Measurements from ENCODE around the gene CNTNAP2.

CNTNAP2 gene

DNA sequence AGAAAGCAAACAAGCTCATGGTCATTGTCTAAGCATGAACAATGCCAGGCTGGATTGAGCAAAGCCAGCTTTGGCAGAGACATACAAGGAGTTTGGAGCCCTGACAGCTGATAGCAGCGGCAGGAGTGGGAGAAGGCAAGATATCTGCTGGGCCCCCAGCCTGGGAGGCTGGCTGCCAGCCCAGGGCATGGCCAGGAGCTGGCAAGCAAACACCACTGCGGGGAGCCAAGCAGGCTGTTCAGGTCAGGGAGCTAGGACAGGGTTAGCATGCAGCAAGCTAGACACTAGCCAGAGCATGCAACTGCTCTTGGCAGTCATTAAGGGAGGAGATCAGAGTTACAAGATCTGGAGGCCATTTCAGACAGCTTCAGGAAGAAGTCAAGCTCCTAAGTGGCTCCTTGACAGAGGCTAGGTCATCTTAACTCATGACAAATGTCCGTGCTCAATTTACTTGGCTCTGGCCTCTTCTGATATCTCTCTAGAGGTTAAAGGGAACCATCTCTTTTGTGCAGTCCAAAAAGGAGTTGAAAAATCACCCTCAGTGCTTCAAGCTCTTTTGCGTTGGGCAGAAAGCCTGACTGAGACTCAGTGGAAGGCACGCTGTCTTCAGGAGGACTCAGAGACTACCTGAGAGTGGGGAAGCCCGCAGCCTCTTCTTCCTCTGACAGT lies 2037.1 kb downstream of the CNTNAP2 start:
- no peak for DNase-seq (ENCODE audit: low spot score)

DNA sequence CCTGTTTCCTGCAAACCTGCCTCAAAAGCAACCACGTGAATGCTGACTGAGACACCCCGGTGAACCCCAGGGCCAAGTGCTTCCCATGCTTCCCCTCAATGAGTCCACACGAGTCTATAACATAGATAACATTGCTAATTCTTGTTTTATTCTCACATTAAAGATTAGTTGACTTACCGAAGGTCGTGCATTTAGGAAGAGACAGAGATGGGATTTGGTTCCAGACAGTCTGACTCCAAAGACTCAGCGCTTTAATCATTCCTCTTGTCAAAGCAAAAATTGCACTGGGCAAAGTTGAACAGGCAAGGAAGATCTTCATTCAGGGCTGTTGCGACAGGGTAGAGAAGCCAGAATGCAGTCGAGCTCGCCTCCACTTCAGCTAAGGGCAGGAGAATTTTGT lies 2038.4 kb downstream of the CNTNAP2 start:
- no peak for DNase-seq (ENCODE audit: low spot score)

DNA sequence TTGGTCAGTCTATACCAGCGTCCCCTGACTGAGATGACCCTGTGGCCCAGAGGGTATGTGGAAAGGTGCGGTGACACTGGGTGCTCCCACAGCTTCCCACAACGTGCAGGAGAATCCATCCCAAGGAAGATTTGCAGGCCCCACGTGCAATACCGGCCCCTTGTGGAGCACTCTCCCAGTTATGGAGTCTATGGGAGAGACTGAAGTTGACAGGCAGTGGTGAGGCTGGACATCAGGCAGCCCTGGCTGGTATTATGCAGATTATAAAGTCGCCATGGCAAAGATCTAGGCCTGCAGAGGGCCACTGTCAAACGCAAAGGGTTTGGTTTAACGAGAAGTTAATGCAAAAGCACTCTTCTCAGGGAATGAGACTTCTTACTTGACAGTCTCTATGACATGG lies 2039.2 kb downstream of the CNTNAP2 start:
- no peak for DNase-seq (ENCODE audit: low spot score)

DNA sequence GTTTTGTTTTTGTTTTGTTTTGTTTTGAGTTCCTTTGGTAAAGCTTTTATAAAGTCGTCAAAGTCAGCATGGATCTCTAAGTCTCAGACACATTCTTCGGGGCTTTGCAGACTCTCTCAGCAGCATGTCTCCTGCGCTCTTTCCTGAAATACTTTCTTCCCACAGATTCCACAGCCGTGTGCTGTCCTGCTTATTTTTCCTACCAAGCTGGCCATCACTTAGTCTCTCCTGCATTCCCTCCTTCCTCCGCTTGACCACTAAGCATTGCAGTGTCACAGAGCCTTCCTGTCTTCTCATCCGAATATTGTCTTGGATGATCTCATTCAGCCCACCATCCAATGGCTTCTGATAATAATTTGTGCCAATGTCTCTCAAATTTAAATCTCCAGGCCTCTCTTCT lies 2039.6 kb downstream of the CNTNAP2 start:
- DNase-seq (ENCODE audit: low spot score), result no peak

DNA sequence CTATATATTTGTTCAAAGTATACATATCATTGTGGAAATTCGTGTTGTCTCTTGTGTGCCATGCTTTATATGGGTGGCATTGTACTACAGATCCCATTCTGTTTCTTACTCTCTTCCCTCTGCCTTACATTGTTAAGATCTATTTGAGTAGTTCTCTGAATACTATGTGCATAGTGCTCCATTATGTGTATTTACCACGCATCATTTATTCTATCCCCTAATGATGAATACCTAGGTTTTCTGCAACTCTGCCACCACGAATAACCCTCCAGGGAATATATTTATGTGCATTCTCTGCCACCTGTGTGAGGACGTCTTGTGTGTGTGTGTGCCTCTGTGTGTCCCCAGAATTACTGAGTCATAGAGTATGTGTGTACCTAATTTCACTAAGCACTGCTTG lies 2042.7 kb downstream of the CNTNAP2 start:
- DNase-seq (ENCODE audit: low spot score), result no peak

DNA sequence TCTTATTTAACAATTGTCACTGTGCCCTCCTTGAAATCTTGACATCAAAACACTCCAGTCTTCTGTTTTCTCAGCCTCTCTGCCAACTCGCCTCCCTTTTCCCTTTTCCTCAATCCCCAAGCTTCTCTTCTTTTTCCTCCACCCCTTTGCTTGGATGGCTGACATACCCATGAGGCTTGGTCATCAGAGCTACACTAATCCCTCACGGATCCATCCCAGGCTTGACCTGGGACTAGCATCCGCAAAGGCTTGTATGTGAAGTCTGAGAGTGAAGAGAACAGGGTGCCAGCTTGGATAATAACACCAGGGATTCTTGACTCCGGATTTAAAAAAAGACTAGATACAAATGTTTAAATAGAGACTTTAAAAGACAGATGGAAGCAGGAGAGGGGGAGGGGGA lies 2045.2 kb downstream of the CNTNAP2 start:
- no peak for DNase-seq (ENCODE audit: low spot score)

DNA sequence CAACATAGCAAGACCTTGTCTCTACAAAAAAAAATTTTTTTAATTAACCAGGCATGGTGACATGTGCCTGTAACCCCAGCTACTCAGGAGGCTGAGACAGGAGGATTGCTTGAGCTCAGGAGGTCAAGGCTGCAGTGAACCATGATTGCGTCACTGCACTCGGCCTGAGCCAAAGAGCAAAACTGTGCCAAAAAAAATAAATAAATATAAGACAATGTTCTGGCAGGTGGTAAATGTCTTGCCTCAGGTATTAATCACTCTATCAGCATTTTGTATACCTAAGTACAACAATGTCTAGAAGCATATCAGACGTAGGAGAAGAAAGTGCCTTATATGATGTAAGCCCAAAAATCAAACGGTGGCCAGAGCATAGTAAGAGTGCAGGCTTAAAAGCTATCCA lies 2046.2 kb downstream of the CNTNAP2 start:
- no peak for DNase-seq (ENCODE audit: low spot score)

DNA sequence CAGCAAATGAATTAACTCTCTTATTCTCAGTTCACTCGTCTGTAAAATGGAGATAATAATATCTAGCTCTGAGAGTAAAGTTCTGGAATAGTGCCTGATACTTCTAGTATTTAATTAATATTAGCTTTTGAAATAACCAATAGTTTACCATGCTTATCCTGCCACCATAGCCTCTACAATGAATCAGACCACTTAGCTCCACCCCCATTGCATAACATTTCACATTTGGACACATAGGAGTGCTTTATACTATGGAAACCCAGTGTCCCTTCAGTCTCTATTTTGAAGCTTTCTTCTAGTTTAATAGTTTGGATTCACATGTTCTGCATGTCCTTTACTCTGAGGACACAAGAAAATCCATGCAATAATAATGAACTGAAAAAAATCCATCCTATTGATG lies 2046.6 kb downstream of the CNTNAP2 start:
- no peak for DNase-seq (ENCODE audit: low spot score)

DNA sequence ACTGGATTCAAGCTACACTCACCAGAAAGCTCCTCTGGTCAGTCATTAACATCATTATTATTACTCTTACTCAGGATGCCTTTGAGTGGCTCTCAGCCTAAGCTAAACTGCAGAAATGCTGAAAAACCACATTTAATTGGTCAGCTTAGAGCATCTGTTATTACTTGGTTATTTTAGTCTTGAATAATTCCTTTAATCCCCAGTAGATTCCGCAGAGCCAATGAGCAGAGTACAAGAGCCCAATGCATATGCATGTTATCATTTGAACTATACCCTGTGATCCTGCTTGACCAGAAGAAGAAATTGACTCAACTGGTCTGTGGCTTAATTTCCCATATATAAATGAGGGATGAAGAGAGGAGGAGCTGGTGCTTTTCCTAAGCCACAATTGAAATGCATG lies 2056.3 kb downstream of the CNTNAP2 start:
- DNase-seq (ENCODE audit: low spot score), result no peak

DNA sequence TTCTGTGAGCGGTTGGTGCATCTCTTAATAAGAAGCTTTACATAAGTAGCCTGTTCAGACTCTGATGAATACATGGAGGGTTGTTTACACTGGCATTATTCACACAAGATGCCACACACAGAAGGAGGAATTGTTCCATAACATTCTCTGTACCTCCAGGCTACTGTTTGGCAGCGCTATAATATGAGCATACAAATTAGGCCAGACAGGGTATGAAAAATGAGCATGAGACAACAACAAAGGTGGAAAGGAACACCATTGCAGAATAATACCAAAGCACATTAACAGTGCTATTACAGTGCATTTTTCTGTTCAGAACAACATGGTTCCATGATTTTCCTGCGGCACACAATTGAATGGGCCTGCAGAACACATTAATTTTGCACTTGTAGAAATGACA lies 2056.8 kb downstream of the CNTNAP2 start:
- no peak for DNase-seq (ENCODE audit: low spot score)

DNA sequence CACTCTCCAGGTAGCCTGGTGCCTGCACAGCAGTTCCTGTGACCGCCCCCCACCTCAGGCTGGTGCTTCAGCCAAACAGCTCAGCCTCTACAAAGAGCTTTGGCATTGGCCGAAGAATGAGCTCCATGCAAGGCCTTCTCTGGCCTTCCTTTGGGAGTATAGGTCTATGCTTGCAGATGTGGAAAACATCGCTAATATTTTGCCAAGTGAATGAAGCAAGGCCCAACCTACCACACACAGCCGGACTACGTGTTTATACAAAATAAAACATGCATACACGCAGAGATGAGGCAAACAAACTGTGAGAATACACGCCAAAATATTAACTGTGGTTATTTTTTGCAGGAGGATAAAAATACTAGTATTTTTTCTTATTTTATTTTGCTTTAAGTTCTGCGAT lies 2057.8 kb downstream of the CNTNAP2 start:
- DNase-seq (ENCODE audit: low spot score), result no peak

DNA sequence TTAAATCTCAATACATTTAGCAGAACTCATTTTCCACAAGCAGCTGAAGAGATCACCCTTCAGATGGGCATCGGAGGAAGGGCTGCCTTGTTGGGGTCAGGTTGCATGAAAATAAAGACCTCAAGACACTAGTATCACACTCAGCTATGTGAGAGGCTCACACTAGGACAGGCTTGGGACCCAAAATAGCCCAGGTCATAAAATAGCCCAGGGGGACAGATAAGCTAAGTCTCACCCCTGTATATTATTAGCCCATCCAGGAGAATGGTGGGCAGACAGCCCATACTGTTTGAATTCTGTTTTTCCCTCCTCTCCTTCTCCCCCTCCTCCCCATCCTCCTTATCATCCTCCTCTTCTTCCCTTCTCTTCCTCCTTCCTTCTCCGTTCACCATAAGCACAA lies 2058.9 kb downstream of the CNTNAP2 start:
- no peak for DNase-seq (ENCODE audit: low spot score)

DNA sequence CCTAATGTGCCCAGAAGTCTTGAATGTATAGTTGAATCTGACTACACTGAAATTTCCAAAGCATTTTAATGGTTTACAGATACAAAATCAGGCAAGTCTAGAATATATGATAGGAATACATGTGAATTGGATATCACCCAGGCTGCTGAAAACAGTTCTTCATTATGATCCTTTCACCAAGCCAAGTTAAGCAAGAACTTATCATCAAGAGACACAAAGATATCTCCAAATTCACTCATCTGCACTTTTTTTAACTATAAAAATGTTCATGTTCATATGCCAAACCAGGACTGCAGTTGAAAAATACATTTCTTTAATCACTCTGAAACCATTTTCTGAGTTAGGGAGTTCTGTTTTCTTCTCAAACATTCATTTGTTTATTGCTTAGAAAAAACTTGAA lies 2061.4 kb downstream of the CNTNAP2 start:
- DNase-seq (ENCODE audit: low spot score), result no peak

DNA sequence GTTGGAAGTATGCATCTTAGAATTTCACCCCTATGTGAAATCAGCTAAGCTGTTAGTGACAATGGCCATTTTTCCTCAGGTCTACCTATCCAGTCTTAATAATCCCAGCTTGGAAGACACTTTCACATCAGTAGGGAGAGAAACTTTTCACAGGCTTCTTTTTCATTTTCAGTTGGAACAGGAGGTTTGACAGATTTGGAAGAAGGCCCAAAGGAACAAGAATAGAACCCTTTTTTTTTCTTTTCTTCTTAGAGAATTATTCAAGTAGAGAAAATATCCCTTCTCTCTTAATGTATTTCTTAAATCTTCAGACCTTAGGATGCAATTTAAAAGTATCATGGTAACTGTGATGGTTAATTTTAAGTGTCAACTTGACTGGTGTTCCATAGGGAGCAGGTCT lies 2063.5 kb downstream of the CNTNAP2 start:
- DNase-seq (ENCODE audit: low spot score), result no peak

DNA sequence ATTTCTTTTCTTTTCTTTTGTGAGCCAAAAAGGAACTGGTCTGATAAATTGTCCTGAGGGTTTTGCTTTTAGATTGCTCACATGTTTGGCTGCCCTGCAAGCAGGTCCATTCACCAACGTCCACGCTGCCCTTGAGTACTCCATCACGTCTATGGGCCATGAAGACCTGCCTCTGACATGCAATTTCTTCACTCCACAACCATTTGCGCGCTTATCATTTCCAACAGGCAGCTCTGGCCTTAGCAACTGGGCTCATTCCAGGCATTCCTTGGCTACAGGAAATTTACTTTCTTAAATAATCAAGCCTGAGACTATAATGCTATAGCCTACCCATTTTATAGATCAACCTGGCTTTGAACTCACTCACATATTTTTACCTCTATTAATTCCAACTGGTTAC lies 2065.7 kb downstream of the CNTNAP2 start:
- DNase-seq (ENCODE audit: low spot score), result no peak

DNA sequence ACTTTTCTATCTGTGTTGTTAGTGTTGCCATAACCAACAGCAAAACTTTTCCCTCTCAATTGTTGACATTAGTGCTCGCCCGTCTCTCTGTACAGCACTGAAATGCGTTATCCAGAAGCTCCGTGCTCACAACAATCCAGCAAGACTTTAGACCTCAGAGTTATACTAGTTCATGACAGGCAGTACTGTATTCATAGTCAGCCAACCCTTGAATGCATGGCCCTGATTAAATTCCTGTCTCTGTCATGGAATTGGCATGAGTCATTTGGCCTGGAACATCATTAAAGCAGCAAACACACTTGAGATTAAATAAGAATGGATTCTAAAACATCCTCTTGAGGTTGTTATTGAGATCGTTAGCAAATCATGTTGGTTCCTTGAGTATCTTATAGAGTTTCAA lies 2068.4 kb downstream of the CNTNAP2 start:
- DNase-seq (ENCODE audit: low spot score), result no peak

DNA sequence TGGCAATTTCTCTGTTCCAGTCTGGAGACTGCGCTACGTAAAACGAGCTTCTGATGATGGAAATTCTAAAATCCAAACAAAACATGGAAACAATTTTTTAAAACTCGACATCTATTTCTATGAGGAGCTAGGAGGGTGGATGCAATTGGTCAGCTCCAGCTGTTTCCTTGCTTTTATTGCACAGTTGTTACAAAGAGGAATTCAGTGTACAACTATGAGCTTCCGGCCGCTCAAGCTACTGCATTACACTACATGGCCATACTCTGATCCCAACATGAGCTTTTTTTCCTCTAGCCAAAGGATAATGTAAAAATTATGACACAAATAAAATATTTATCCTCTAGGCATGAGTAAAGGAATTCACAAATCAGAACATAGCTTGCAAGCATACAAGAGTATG lies 2070.9 kb downstream of the CNTNAP2 start:
- DNase-seq (ENCODE audit: low spot score), result no peak

DNA sequence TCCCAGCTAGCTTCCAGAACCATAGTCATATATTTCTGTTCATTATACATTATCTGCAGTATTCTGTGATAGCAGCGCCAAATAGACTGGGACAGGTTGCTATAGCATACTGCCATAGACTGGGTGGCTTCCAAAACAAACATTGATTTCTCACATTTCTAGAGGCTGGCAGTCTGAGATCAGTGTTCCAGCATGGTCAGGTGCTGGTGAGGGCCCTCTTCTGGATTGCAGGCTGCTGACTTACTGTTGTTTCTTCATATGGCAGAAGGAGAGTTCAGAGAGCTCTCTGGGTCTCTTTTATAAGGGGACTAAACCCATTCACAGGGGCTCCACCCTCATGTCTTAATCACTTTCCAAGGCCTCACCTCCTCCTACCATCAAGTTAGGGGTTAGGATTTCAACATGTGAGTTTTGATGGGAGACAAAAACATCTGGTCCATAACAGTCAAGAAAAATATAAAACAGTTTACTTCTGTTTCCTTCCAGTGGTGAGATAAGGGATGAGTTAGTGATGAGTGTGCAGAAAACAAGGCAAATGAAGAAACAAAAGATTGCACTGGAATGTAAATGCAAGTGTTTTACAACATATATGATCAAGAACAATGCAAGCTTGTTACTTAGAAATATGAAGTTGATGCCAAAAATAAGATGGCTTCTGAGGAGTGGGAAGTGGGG lies 2074.9 kb downstream of the CNTNAP2 start:
- DNase-seq (ENCODE audit: low spot score), result no peak

DNA sequence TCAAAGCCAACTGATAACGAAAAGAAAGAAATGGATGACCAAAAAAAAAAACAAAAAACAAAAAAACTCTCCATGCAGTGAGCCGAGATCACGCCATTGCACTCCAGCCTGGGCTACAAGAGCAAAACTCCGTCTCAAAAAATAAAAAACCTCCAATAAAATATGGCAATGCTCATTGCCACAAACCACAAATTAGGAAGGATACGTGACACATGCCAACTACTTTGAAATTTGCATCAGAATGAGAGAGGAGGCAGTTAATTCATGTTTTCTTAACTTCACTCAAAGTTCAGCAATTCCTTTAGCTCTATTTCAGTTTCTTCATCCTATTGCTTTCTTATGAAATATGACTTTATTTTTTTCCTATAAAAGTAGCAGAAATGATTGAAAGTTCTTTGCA lies 2075.9 kb downstream of the CNTNAP2 start:
- no peak for DNase-seq (ENCODE audit: low spot score)

DNA sequence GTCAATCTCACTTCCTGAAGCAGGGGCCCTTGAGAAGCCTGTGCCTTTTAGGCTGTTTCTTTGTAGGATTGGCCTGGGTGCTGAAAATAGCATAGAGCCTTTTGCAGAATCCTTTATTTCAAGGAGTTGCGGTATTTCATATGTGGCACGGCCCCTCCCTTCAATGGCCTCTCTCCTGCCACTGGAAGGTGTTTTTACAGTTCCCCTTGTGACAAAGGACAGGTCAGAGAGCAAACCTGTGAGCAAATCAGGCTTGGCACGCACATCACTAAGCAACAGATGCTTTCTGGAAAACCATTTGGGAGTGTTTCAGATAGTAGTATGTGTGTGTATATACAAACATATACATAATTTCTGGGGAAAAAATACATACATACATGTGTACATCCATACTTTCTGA lies 2085.4 kb downstream of the CNTNAP2 start:
- DNase-seq (ENCODE audit: low spot score), result no peak

DNA sequence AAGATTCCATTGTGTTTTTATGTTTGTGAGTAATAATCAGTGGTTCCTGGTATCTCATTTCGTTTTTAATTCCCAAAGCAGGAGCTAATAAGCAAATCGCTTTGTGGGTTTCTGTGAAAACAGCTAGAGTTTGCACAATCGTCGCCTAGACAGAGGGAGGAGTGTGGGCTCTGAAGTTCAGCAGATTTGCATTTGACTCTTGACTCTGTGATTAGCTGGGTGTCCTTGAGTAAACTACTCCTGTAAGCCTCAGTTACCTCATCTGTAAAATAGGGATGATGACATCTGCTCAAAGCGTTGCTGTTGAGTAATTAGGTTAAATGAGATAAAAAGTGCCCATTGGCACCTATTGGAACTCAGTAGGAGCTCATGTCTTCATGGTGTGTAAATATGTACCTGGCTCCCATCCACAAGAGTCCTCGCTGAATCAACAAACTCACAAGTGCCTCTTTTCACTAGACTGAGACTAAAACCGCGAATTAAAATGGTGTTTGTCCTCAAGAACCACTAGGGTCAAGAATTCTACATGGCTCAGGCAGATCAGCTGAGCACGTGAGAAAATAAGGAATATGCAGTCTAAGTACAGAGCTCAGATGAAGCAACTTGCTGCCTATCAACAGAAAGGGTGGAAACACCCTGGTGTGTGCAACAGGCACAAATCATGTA lies 2088.2 kb downstream of the CNTNAP2 start:
- DNase-seq (ENCODE audit: low spot score), result no peak

DNA sequence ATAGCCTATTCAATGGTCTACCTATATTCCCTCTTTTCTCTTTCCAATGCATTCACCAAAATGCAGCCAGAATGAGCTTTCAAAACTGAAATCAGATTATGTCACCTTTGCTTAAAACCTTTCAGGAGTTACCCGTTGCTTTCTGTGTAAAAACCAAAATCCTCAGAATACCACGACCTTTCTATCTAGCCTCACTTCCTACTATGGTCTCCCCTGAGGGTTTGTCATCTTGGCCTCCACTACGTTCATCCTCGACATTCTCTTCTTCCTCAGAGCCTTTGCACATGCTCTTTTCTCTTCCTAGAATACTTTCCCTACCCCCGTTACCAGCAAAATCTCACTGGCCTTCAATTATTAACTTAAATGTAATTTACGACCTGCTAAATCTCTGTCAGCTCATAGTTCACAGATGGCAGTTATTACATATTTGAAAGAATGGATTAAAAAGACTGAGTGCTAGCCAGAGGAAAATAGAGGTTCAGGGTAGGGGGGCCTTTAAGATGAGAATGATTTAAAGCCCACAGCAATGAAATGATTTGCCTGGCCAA lies 2093.1 kb downstream of the CNTNAP2 start:
- no peak for DNase-seq (ENCODE audit: low spot score)

DNA sequence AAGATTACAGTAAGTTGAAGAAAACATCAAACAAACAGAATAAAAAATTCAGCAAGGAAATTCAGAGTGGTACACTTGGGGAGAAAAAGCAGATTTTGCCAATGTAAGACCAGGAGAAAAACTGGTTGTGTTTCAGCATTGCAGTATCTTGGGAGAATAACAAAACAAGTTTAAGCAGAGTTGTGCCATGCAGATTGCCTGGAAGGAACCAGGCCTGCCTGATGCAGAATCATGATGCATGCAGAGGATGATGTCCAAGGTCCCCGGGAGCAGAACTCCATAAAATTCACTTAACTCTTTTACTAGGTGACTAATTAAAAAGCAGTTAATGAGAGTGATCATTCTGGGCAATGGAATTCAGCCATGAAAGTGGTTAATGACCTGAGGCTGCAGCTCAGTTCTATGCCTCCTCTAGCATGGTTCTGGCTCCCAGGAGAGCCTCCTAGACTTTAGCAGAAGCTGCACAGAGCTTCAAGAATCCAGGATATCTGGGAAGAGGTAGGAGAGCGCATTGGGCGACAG lies 2094.3 kb downstream of the CNTNAP2 start:
- no peak for DNase-seq (ENCODE audit: low spot score)

Measured in HuH-7 (cell line).